Left lung (tissue), 10 donors: ENCODE results near the gene DPRX. TPM values are rescaled to one million over a fixed set of nuclear protein-coding genes. Genes with fewer than 3 reads are reported as not detected.

Experiments
- ATAC-seq: fragments of 200-7000 bp; cut with Tn5 transposase; one replicate; pipeline ENCODE4 v1.9.1; 2020; ENCODE audit warnings: moderate library complexity
- DNase-seq, 4 donors: peaks; one replicate each; pipeline ENCODE4 v3.0.0-alpha.2; 2013 to 2020
- H3K27ac ChIP-seq, 2 donors: fragments of 200-600 bp; sonication (generic) in 1 of 2; one replicate each; pipeline versions ENCODE4 v1.5.0 to v1.8.0; 2020 to 2021
- H3K27me3 ChIP-seq, 2 donors: fragments of 200-600 bp; sonication (generic) in 1 of 2; one replicate each; pipeline versions ENCODE4 v1.5.0 to v1.8.0; 2020 to 2021
- H3K36me3 ChIP-seq, 2 donors: fragments of 200-600 bp; sonication (generic) in 1 of 2; one replicate each; pipeline versions ENCODE4 v1.5.0 to v1.8.0; 2020 to 2021
- H3K4me1 ChIP-seq, 2 donors: fragments of 200-600 bp; one replicate each; pipeline ENCODE4 v1.8.0; 2021
- H3K4me3 ChIP-seq, 2 donors: fragments of 200-600 bp; sonication (generic) in 1 of 2; one replicate each; pipeline versions ENCODE4 v1.5.0 to v1.8.0; 2020 to 2021; ENCODE audit warnings: mild to moderate bottlenecking in 1 of 2
- H3K9me3 ChIP-seq, 2 donors: fragments of 200-600 bp; sonication (generic) in 1 of 2; one replicate each; pipeline versions ENCODE4 v1.5.0 to v1.8.0; 2020 to 2021
- CTCF ChIP-seq, 2 donors: fragments of 200-600 bp; sonication (generic) in 1 of 2; IDR thresholded peaks; one replicate each; pipeline versions ENCODE4 v1.5.0 to v1.8.0; 2021; ENCODE audit warnings: antibody characterized with exemption in 2 of 2
- intact Hi-C, 2 donors: fragments of 100-400 bp; cut with DNase I; formaldehyde crosslinking; loops; one replicate each; pipeline versions ENCODE4 v1.11.2 to v1.14.2; 2022
- polyA plus RNA-seq, 6 donors: library from polyadenylated mRNA; unstranded; fragments of 120-200 nt; gene quantifications; one replicate each; pipeline ENCODE4 v1.2.1, GENCODE V29; 2013; ENCODE audit not compliant: insufficient read length in 6 of 6
- total RNA-seq, 2 donors: library from RNA; stranded (reverse); fragmentation: NEBNext Ultra II Directional; extraction: Animal tissue kit (Norgen Biotek cat#: 25700); gene quantifications; one replicate each; pipeline ENCODE4 v1.2.1, GENCODE V29; 2021
- donor health status: DM: no; HTN: yes; CAD: no.
- donor health status: DM: no; HTN: no; CAD: no.

The DPRX gene
- total and polyA plus RNA-seq, 8 donors: not detected

- Histone ChIP-seq H3K4me1 (no peaks in the 10 kb centered on the region), H3K27ac (no peak overlapping the region), H3K27me3 (no peaks in the 10 kb centered on the region), H3K4me3 (no peak overlapping the region), H3K9me3 (no peaks in the 10 kb centered on the region), H3K36me3 (no peaks in the 10 kb centered on the region)
- intact Hi-C loops: no loop called here
- ATAC-seq (no peak), DNase-seq (no peak)
- TF ChIP-seq CTCF (IDR thresholded peaks at IDR 0.05): no peak
Observed at GRCh38 chr19:53626486-53626885, 5.3 kb upstream of the DPRX start.

- no peak overlapping the region for H3K27ac ChIP-seq
- H3K27me3 ChIP-seq: no peaks in the 10 kb centered on the region
- no peak for TF ChIP-seq CTCF (IDR thresholded peaks at IDR 0.05)
- no peak overlapping the region for H3K4me3 ChIP-seq
- H3K4me1 ChIP-seq: no peaks in the 10 kb centered on the region
- intact Hi-C loops: no loop called here
- H3K9me3 ChIP-seq: no peaks in the 10 kb centered on the region
- H3K36me3 ChIP-seq: no peaks in the 10 kb centered on the region
- peak in 2 of 4 donors; percentile 60 to 77 for DNase-seq
- ATAC-seq: no peak
Observed at GRCh38 chr19:53626976-53627375, 4.8 kb upstream of the DPRX start.

DNA sequence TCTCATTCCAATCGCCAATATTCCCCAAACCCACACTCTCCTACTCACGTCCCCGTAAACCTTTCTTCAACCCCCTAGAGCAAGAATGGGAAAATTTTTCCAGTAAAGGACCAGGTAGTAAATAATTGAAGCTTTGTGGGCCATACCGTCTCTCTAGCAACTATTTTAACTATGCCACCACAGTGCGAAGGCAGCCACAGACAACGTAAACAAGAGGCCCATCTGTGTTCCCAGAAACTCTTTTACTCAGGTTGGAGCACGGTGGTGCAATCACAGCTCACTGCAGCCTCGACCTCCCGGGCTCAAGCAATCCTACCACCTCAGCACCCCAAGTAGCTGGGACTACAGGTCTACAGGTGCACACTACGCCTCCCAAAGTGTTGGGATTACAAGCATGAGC lies 3.0 kb downstream of the DPRX start:
- ATAC-seq (no peak), DNase-seq (no peak)
- Histone ChIP-seq H3K36me3 (no peaks in the 10 kb centered on the region), H3K4me3 (no peak overlapping the region), H3K9me3 (no peaks in the 10 kb centered on the region), H3K27ac (no peak overlapping the region), H3K4me1 (no peaks in the 10 kb centered on the region), H3K27me3 (no peaks in the 10 kb centered on the region)
- no peak for TF ChIP-seq CTCF (IDR thresholded peaks at IDR 0.05)
- intact Hi-C loops: no loop called here

GRCh38 chr19:53639471-53639870 lies 7.7 kb downstream of the DPRX start:
- Histone ChIP-seq H3K27me3 (no peaks in the 10 kb centered on the region), H3K9me3 (no peaks in the 10 kb centered on the region), H3K27ac (no peak overlapping the region), H3K4me1 (no peaks in the 10 kb centered on the region), H3K4me3 (no peak overlapping the region), H3K36me3 (no peaks in the 10 kb centered on the region)
- no peak for ATAC-seq
- no peak for TF ChIP-seq CTCF (IDR thresholded peaks at IDR 0.05)
- DNase-seq: no peak
- intact Hi-C loops: no loop called here

- DNase-seq (no peak), ATAC-seq (no peak)
- Histone ChIP-seq H3K9me3 (peaks cover 0 to 11% of the 10 kb centered on the region in 2 donors), H3K27me3 (no peaks in the 10 kb centered on the region), H3K4me1 (no peaks in the 10 kb centered on the region), H3K36me3 (no peaks in the 10 kb centered on the region), H3K27ac (no peak overlapping the region), H3K4me3 (no peak overlapping the region)
- no peak for TF ChIP-seq CTCF (IDR thresholded peaks at IDR 0.05)
- intact Hi-C loops: no loop called here
Observed at GRCh38 chr19:53642381-53643099, 10.7 kb downstream of the DPRX start.
